Caki2 (cell line): ENCODE results near the gene XAGE1A. TPM values are rescaled to one million over a fixed set of nuclear protein-coding genes. Genes with fewer than 3 reads are reported as not detected.
"Not testable (repeated sequence)": the region's sequence is repeated elsewhere in the genome, so short reads cannot be mapped to it uniquely, and the experiment has no call there.

ENCODE experiments used
- DNase-seq: peaks from one replicate; pipeline ENCODE4 v3.0.0-alpha.2; 2015; ENCODE audit warnings: low read depth
- in situ Hi-C: cut with HindIII; loops from 2 replicates; pipeline ENCODE4 v1.10.0; 2016; ENCODE audit warnings: low sequenced_read_pairs, low pct_unique_long_range_greater_than_20kb, mixed read lengths
- total RNA-seq: library from RNA; depleted of rRNA; stranded (reverse); fragments of >200 nt; shearing (Covaris generic); gene quantifications from 2 replicates; pipeline ENCODE4 v1.2.3, GENCODE V29; 2014; ENCODE audit warnings: low replicate concordance; rRNA removed

The XAGE1A gene, protein sequence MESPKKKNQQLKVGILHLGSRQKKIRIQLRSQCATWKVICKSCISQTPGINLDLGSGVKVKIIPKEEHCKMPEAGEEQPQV
- not detected in 2 replicates for total RNA-seq

DNA sequence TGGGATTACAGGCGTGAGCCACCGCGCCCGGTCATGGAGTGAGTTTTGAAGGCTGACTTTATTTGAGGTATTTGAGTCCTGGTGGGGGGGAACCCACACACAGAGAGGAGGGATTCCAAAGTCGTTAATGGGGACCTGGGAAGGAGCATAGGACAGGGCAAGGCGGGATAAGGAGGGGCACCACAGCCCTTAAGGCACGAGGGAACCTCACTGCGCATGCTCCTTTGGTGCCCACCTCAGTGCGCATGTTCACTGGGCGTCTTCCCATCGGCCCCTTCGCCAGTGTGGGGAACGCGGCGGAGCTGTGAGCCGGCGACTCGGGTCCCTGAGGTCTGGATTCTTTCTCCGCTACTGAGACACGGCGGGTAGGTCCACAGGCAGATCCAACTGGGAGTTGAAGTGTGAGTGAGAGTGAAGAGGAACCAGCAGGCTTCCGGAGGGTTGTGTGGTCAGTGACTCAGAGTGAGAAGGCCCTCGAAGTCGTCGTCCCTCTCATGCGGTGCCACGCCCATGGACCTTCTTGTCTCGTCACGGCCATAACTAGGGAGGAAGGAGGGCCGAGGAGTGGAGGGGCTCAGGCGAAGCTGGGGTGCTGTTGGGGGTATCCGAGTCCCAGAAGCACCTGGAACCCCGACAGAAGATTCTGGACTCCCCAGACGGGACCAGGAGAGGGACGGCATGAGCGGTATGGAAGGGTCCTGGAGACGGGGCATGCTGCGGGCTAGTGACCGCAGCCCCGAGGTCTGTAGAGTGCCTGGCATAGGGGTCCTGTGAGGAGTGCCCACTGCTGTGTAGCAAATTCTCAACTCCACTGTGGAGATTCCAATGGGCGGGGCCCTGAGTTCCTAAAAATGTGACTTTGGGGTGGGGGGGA, at the start of gene XAGE1A:
XAGE1A (plus strand) TSS at position 264 of the 874 bp plus-strand sequence. CDS start 1,554 bp downstream, outside the sequence.
- DNase-seq, in situ Hi-C loops: not testable (repeated sequence)

DNA sequence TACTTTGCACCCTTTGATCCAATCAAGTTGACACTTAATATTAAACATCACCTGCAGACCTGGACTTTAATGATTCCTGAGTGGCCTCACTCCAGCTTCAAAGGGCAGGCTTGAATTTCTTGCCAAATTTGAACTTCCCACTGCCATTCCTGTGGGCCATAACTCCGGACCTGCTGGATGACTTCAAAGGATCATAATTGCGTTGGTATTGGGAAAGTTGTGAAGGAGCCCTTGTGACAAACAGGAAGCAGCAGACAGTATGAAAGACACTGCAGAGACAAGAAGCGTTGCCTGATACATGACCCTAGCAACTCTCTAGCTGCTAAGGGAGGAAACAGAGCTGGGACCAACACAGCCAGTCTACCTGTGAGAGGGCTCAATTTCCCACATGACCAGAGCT, 43.6 kb upstream of the XAGE1A start:
- DNase-seq, in situ Hi-C loops: not testable (repeated sequence)

DNA sequence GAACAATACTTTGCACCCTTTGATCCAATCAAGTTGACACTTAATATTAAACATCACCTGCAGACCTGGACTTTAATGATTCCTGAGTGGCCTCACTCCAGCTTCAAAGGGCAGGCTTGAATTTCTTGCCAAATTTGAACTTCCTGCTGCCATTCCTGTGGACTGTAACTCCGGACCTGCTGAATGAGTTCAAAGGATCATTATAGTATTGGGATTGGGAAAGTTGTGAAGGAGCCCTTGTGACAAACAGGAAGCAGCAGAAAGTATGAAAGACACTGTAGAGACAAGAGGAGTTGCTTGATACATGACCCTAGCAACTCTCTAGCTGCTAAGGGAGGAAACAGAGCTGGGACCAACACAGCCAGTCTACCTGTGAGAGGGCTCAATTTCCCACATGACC, 24.3 kb upstream of the XAGE1A start:
- in situ Hi-C loops, DNase-seq: not testable (repeated sequence)

DNA sequence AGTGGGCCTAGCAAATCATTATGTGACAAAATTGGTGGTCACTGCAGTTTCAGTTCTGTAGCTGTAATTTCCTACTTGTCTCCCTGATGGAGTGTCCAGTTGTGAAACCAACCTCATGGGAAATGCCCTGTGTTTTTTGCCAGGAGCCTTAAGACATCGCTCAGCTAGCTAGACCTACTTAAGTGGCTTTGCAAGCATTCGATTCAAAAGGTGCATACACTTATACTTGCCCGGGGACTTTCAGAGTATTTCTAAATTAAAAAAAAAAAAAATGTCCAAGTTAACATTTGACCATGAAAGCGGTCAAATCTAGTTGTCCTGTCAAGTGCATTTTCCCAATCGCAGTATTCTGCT, 788 bp downstream of the XAGE1A start:
- in situ Hi-C loops = not testable (repeated sequence)

DNA sequence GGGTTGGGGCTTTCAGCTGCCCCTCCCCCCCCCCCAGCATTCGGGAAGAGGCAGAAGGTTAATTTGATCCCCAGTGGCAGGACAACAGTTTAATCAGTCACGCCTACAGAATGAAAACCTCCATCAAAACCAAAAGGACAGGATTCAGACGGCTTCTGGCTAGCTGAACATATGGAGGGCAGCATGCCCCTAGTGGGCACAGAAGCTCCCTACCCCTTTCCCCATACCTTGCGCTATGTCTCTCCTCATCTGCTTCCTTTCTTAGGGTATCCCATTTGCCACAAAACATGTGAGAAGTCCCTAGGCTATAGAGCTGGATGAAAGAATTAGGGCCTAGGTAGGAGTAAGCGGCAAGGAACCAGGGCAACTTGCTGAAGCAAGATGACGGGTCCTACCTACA, 5.8 kb downstream of the XAGE1A start:
- in situ Hi-C loops, DNase-seq: not testable (repeated sequence)

More for the DNA sequence above, 788 bp downstream of the XAGE1A start:
- DNase-seq = not testable (repeated sequence)

DNA sequence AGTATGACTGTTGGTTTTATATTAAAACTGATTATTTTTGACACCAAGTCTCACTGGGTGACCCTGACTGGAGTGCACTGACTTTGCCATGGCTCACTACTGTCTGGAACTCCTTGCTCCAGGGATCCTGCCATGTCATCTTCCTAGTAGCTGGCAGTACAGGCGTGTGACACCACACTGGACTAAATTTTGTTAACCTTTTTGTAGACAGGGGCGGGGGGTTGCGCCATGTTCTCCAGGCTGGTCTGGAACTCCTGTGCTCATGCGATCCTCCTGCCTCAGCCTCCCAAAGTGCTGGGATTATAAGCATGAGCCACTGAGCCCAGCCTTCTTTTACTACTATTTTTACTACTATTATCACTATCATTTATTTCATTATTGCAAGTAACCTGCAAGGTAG, 8.9 kb downstream of the XAGE1A start:
- in situ Hi-C loops = no loop called here

DNA sequence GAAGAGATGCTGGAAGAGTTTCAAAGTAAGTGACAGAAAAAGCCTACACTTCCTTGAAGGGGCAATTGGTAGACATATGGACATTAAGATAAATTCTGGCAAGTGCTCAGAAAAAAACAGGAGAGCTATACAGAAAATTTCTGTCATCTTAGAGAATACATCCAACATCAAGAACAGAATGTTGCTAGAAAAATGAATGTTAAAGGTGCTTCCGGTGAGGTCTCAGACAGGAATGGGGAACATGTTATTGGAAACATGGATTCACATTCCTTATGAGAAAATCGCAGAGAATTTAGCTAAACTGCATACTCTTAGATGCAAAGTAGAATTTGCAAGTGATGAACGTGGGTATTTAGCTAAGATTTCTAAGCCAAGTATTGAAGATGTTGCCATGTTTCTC, 11.7 kb downstream of the XAGE1A start:
- no peak for DNase-seq
- in situ Hi-C loops = no loop called here

More for the DNA sequence above, 8.9 kb downstream of the XAGE1A start:
- no peak for DNase-seq

DNA sequence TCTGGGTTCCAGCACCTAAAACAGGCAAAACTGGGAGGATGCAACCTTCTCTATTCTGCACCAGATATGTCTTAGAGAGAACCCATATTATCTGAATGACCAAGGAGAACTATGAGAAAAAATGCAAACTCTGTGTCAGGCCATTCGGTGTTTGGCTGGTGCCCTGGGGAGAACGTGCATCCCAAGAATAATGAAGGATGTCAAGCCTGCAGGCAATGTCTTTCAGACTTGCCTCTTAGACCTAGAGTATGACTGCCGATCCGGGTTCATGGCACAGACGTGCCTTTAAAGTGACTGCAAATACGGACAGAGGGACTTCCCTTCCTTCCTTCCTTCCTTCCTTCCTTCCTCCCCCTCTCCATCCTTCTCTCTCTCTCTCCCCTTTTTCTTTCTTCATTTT, 14.3 kb downstream of the XAGE1A start:
- DNase-seq = no peak
- in situ Hi-C loops = no loop called here

DNA sequence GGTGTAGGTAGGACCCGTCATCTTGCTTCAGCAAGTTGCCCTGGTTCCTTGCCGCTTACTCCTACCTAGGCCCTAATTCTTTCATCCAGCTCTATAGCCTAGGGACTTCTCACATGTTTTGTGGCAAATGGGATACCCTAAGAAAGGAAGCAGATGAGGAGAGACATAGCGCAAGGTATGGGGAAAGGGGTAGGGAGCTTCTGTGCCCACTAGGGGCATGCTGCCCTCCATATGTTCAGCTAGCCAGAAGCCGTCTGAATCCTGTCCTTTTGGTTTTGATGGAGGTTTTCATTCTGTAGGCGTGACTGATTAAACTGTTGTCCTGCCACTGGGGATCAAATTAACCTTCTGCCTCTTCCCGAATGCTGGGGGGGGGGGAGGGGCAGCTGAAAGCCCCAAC, 15.5 kb downstream of the XAGE1A start:
- in situ Hi-C loops, DNase-seq: not testable (repeated sequence)

DNA sequence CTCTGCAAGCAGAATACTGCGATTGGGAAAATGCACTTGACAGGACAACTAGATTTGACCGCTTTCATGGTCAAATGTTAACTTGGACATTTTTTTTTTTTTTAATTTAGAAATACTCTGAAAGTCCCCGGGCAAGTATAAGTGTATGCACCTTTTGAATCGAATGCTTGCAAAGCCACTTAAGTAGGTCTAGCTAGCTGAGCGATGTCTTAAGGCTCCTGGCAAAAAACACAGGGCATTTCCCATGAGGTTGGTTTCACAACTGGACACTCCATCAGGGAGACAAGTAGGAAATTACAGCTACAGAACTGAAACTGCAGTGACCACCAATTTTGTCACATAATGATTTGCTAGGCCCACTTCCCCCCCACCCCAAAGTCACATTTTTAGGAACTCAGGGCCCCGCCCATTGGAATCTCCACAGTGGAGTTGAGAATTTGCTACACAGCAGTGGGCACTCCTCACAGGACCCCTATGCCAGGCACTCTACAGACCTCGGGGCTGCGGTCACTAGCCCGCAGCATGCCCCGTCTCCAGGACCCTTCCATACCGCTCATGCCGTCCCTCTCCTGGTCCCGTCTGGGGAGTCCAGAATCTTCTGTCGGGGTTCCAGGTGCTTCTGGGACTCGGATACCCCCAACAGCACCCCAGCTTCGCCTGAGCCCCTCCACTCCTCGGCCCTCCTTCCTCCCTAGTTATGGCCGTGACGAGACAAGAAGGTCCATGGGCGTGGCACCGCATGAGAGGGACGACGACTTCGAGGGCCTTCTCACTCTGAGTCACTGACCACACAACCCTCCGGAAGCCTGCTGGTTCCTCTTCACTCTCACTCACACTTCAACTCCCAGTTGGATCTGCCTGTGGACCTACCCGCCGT, 20.7 kb downstream of the XAGE1A start:
- DNase-seq, in situ Hi-C loops: not testable (repeated sequence)

DNA sequence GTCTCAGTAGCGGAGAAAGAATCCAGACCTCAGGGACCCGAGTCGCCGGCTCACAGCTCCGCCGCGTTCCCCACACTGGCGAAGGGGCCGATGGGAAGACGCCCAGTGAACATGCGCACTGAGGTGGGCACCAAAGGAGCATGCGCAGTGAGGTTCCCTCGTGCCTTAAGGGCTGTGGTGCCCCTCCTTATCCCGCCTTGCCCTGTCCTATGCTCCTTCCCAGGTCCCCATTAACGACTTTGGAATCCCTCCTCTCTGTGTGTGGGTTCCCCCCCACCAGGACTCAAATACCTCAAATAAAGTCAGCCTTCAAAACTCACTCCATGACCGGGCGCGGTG, 21.3 kb downstream of the XAGE1A start, which contains the start of gene XAGE1B:
XAGE1B (minus strand) TSS at position 77 of the 339 bp plus-strand sequence. CDS start 1,536 bp downstream, outside the sequence.
- DNase-seq, in situ Hi-C loops: not testable (repeated sequence)

DNA sequence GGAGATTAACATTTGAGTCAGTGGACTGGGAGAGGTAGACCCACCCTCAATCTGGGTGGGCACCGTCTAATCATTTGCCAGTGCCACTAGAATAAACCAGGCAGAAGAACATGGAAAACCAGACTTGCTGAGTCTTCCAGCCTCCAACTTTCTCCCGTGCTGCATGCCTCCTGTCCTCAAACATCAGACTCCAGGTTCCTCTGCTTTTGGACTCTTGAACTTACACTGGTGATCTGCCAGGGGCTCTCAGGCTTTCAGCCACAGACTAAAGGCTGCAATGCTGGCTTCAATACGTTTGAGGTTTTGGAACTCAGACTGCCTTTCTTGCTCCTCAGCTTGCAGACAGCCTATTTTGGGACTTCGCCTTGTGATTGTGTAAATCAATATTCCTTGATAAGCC, 45.4 kb downstream of the XAGE1A start:
- in situ Hi-C loops, DNase-seq: not testable (repeated sequence)

DNA sequence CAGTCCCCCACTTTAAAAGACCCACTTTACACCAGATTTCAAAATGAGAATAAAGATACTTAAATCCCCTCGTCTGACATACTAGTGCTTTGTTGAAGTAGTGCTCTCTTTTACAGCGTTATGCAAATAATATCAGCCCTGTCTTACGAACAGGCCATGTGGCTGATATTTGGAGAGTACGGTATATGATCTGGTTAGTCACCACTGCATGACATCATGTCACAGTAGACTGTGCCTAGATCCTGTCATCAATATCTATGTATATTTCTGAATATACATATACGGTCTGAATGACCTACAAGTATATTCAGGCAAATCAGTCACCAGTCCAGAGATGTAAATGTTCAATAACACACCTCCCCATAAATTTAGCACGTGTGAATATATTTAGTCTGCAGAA, 46.7 kb downstream of the XAGE1A start:
- in situ Hi-C loops = no loop called here
- no peak for DNase-seq

DNA sequence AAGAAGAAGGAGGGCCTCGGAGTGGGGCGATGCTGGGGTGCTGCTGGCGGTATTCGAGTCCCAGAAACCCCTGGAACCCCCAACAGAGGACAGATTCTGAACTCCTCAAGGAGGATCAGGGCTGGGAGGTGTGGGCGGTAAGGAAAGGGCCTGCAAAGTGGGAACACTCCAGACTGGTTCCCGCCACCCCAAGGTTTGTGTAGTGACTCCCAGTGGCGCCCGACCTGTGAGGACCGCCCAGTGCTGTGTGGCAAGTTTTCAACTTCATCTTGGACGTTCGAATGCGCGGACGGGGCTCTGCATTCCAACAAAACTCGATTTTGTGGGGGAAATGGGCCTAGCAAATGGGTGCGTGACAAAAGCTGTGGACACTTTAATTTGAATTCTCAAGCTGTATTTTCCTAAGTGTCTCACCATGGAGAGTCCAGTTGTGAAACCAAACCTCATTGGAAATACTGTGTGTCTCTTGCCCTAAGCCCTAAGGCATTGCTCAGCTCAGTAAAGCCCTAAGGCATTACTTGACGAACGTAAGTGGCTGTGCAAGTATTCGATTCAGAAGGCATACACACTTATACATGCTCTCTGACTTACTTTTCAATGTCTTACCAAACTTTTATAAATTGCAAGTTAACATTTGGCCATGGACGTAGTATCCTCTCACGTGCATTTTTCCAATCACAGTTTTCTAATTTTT, 48.7 kb downstream of the XAGE1A start:
- no peak for DNase-seq
- in situ Hi-C loops = no loop called here

DNA sequence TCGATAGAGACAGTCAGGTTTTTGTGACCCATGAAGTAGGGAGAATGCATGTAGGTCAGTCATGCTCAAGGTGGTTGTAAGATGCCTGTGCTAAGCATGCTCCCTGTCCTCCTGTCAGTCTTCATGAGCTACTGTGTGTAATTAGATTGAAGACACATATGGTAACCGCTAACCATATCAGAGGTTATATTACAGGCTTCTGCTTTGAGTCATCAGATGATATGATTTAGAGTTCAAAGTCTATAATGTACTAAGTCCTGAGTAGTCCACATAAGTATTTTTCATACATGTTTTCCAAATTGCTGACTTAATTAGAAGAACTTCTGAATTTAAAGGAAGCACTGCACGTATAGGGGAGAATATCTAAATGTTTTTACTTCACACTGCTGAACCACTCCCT, 53.2 kb downstream of the XAGE1A start:
- in situ Hi-C loops, DNase-seq: not testable (repeated sequence)
